GM20000 (cell line): ENCODE results near the gene SMOC2.

Source experiments
- DNase-seq: peaks from one replicate; pipeline ENCODE4 v3.0.0; 2012; ENCODE audit warnings: low spot score
- TF ChIP-seq, protein P1 (sequence below): IDR thresholded peaks from 2 replicates; pipeline ENCODE4 v1.5.1; 2012; ENCODE audit warnings: mild to moderate bottlenecking, control low read depth; ENCODE audit errors: extremely low read depth, missing control alignments

Gene SMOC2

DNA sequence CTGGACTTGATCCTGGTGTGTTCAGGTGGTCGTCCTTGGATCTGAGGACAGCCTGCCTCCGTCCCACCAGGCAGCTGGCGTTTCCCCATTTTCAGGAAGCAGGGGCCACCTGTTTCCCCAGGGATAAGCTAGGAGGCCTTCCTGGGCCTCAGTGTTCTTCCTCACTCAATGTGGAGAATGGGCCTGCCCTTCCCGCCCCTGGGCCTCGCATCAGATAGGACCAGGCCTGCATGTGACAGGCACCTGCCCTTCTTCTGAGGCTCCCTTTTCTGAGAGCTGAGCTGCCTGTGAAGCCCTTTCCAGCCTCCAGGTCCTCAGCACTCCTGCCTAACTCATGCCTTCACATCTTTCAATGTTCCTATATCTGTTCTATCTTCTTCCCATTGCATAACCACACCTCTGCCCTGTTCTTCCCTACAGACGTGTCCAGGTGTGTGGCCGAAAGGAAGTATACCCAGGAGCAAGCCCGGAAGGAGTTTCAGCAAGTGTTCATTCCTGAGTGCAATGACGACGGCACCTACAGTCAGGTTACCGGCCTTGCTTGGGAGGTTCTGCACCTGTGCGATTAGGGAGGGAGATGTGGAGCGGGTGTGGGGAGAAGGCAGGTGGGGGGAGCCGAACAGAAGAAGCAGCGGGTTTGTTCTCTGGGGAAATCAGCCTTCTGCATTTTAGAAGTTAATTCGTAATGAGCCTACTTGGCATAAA lies 85.1 kb downstream of the SMOC2 start:
- DNase-seq = no peak
- TF ChIP-seq, protein P1, sequence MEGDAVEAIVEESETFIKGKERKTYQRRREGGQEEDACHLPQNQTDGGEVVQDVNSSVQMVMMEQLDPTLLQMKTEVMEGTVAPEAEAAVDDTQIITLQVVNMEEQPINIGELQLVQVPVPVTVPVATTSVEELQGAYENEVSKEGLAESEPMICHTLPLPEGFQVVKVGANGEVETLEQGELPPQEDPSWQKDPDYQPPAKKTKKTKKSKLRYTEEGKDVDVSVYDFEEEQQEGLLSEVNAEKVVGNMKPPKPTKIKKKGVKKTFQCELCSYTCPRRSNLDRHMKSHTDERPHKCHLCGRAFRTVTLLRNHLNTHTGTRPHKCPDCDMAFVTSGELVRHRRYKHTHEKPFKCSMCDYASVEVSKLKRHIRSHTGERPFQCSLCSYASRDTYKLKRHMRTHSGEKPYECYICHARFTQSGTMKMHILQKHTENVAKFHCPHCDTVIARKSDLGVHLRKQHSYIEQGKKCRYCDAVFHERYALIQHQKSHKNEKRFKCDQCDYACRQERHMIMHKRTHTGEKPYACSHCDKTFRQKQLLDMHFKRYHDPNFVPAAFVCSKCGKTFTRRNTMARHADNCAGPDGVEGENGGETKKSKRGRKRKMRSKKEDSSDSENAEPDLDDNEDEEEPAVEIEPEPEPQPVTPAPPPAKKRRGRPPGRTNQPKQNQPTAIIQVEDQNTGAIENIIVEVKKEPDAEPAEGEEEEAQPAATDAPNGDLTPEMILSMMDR = no peak

DNA sequence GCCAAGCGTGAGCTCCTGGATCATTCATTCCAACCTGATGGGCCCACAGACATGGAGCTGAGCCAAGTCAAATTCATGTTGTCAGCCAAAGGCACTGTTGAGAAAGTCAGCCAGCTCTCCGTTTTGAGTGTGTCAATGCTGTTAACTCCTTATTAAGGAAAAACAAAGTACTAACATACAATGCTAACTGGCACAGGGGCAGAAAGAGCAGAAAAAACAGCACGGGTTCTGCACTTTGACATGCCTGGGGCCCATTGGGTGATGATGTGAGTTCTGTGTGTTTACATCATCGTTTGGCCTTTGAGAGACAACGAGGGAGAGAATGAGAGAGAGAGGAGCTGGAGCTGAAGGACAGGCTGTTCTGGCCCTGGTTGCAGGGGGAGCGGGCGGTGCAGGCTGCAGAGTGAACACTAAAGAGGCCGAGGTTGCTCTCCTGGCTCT lies 85.9 kb downstream of the SMOC2 start:
- TF ChIP-seq, protein P1 = no peak
- DNase-seq = no peak

DNA sequence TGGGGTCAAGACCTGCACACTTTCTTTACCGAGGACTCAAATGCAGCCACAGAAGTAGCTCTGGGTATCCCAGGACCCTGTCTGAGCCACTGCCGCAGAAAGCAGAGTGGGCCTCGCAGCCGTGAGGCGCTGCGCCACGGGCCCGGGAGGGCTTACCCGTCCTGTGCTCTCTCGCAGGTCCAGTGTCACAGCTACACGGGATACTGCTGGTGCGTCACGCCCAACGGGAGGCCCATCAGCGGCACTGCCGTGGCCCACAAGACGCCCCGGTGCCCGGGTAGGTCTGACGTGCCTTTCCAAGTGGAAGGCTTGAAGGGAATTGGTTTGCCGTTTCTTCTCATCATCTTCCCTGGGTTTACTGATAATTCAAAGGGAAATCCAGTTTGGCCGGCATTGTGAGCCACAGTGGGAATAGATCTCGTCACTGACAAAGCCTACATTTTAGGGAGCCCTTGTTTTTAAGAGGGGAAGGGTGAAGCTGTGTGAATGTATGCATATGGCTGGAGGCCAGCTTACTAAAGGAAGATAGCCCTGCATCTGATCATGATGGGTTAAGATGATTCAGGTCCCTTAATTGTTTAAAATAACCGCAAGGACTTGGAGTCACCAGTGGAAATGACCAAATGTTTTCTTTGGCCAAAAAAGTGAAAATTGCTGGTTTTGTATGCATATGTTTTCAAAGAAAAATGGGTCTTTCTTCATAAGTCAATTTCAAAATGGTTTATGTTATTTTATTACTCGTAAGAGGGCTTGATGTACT lies 86.6 kb downstream of the SMOC2 start:
- TF ChIP-seq, protein P1 = no peak
- DNase-seq = no peak

DNA sequence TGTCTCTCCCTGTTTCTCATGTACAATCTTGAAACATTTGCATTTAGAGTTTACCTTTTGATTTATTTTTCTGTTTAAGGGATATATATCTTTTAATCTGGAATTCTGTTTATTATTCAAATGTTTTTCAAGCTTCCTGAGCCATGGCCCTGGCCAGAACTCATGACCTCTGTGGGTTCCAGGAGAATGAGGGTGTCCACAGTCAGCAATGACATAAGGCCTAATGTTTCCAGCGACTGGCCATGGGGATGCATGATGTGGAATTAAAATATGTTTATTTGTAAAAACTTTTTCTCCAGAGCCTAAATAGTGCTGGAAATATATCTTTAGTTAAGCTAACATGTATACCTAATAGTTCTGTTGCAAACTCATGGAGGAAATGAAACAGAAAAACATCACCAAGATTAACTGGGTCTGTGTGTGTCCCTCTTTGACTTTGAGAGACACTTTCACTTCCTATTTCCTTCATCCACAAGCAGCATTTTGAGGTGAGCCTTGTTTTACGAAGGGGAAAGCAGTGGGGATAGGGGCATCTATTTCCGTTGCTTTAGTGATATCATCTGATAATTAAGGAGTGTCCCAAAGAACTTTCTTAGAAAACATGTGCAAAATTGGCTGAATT lies 87.6 kb downstream of the SMOC2 start:
- TF ChIP-seq, protein P1 = no peak
- DNase-seq = no peak

DNA sequence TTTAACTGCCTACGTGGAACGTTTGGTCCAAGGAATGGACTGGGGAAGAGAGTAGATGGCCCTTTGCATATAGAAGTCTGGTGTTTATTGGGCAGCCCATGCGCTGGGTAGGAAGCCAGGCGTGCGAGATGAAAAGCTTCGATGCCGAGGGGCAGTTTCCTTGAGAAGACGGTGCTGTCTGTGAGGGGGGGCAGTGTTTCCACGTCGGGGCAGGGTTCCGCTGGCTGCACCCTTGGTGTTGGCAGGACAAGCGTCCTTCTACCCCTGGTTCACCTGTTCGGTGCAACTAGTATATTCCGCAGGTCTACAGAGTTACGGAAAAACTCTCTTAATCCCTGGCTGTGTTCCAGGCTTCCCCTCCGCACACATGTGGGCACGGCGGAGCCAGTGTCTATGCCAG lies 88.2 kb downstream of the SMOC2 start:
- no peak for DNase-seq
- TF ChIP-seq, protein P1 = no peak

DNA sequence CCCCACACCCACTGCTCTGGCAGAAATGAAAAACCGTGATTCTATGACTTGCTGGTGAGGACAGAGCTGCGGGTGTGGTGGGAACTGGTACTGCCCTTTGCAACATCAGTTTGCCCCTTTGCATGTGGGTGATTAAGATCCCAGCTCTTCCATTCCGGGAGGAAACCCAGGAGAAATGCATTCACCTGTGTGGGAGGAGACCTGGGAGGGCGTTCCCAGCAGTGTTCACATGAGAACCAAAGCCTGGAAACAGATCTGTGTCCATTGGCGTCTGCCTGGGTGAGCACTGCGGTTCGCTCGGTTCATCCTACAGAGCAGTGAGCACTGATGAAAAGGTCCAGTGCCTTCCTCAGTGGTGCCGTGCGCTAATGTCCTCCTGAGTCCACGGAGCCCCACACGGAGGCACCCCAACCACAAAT lies 89.7 kb downstream of the SMOC2 start:
- DNase-seq = no peak

More for the DNA sequence above, 89.7 kb downstream of the SMOC2 start:
- TF ChIP-seq, protein P1 = no peak
